ENCODE data around the gene PAPOLG.

PAPOLG gene

DNA sequence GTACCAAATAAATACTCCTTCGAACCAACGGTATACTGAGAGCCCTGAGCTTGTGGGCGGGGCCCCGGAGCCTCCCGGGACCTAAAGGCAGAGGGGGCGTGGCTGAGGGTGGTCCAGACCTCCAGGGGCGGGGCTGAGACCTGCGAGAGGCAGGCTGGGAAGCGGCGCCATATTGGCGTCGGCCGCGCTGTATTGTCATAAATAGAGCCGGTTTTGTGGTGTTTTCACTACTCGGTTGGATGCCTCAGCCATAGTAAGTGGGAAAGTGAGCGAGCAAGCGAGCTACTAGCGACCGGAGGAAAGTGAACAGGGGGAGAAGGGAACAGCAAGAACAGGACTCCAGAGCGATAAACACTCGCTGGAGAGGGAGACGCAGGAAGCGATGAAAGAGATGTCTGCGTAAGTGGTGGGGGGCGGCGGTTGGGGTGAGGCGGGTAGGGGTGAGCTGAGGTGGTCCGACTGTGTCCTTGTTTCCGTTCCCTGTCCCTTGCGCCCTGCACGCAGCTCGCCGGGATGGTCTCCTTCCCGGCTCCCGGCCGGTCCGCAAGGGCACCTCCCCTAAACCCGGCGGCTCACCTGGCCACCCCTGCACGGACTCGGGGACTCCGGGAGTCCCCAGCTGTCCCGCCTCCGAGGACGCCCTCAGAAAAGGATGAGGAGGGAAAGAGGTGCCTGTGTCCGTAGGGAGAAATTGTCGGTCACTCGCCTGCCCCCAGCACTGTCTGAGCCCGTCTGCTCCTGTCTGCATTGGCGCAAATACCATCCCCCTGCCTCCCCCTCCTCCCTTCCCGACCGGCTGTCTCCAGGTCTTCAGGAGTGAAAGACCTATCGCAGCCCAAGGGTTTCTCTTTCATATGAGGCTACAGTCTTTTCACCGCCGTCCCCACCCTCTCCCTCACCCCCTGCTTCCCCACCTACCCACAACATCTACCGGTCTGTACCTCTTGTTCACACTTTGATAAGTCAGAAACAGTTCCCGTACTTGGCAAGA is at the start of gene PAPOLG:
PAPOLG (plus strand) TSS at position 172 of the 991 bp plus-strand sequence; CDS start at position 383, 211 bp downstream.
- DNase-seq (ENCODE audit: low read depth): peak; percentile 97

DNA sequence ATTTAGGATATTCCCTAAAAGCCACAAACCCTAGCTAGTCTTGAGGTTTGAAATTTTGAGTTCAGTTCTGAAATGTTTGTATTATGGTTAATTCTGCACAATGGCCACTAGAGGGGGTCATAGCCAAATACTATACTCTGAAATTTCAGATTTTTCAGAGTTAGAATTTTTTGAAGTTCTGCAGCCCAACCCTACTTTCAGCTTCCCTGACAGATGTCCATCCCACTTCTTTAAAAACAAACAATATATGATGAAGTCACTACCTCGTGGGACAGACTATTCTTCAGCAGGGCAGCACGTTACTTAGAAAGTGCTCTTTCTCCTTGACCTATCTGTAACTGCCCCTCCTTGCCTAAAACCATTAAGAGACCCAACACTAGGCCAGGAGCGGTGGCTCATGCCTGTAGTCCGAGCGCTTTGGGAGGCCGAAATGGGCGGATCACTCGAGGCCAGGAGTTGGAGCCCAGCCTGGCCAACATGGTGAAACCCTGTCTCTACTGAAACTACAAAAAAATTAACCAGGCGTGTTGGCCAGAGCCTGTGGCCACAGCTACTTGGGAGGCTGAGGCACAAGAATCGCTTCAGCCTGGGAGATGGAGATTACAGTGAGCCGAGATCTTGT is 48.2 kb upstream of the PAPOLG start:
- no peak for DNase-seq (ENCODE audit: low read depth)

DNA sequence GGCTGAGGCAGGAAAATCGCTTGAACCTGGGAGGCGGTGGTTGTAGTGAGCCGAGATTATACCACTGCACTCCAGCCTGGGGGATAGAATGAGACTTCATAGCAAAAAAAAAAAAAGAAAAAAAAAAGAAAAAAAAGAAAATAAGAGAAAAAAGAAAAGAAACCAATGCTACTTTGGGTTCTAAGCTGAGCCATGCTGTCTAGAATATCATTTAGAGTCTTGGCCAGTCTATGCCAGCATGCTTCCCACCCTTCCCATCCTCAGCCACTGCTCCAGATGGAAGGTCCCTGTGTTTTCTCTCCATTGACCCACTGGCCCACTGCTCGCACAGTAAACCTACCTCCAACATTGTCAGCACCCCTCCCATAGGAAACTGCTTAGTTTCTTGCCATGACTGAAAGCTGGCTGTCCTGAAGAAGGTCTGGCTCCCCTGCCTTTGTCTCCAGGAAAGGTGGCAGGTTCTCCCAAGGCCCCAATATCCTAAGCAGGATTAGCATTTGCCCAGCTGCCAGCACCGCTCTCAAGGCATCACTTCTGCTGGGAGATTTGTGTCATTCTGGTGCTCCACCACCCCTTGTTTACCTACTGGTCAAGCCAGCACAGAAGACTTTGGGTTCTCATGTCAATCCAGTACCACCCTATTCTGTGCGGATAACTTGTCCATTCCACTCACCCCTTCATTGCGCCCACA is 47.3 kb upstream of the PAPOLG start:
- DNase-seq (ENCODE audit: low read depth): no peak

DNA sequence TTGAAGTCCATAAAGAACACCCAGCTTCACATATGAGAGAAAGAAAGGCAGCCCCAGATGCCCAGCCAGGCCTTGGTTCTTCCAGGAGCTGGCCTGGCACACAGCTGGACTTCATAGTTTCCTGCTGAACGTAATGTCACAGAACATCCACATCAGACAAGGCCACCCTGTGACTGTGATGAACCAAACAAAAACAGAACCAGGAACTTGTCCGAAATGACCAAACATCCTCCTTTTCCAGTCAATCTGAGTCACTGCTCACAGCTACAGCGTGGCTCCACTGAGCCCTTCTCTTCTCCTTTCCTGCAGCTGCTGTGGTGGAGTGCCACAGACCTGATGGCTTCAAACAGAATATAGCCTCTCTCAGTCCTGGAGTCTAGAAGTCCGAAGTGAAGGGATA is 45.4 kb upstream of the PAPOLG start:
- no peak for DNase-seq (ENCODE audit: low read depth)

DNA sequence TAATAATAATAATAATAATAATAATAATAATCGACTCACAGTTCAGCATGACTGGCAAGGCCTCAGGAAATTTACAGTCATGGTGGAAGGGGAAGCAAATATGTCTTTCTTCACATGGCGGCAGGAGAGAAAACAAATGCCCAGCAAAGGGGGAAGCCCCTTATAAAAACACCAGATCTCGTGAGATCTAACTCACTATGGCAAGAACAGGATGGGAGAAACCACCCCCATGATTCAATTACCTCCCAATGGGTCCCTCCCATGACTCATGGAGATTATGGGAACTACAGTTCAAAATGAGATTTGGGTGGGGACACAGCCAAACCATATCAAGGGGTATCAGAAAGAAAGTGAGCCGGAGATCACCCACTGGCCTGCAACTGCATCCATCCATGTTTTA is 40.5 kb upstream of the PAPOLG start:
- no peak for DNase-seq (ENCODE audit: low read depth)

DNA sequence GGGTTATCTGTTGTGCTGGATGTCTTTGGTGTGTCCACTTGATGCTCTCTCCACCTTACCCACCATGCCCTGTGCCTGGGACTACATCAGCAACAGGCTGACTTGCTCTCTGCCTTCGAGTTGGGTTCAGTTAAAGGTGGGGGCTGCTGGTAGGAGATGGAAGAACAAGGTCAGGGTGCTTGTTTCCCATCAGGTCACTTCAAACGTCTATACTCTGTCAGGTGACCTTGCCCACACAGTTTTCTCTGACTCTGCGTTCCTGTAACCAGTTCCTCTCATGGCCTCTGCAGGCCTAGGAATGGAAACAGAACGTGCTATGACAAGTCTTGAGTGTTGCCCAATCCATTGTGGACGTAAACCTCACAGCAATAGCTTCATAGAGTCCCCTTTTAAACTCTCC is 38.4 kb upstream of the PAPOLG start:
- no peak for DNase-seq (ENCODE audit: low read depth)

DNA sequence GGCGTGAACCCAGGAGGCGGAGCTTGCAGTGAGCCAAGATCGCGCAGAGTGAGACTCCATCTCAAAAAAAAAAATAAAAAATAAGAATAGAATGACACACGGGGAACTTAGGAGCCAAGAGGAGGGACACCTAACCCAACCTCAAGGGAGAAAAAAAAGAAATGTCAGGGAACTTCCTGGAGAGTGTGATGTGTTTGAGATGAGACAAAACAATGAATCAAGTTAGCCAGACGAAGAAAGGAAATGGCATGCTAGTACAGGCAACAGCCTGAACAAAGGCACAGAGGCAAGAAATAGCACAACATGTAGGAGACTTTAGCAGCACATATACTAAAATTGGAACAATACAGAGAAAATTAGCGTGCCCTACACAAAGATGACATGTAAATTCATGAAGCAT is 36.7 kb upstream of the PAPOLG start:
- DNase-seq (ENCODE audit: low read depth): no peak

DNA sequence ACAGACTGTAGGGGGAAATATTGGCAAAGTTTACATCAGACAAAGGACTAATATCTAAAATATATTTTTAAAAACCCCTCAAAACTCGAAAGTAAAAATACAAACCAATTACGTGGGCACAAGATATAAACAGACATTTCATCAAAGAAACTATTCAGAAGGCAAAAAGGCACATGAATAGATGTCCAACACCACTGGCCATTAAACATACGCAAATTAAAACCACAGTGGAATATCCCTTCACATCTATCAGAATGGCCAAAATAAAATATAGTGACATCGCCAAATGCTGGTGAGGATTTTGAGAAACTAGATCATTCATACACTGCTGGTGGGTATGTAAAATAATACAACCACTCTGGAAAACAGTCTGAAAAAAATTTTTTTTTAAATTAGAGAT is 30.6 kb upstream of the PAPOLG start:
- DNase-seq (ENCODE audit: low read depth): no peak

DNA sequence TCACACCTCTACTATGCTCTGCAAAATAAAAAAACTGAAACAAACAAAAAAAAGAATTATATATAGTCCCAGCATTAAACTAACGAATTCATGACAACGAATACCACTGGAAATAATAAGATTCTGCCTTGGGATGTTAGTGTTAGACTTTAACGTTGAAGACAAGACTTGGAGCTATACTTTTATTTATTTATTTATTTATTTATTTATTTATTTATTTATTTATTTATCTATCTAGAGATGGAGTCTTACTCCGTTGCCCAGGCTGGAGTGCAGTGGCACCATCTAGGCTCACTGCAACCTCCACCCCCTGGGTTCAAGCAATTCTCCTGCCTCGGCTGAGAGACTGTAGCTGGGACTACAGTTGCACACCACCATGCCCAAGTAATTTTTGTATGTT is 27.2 kb upstream of the PAPOLG start:
- no peak for DNase-seq (ENCODE audit: low read depth)

DNA sequence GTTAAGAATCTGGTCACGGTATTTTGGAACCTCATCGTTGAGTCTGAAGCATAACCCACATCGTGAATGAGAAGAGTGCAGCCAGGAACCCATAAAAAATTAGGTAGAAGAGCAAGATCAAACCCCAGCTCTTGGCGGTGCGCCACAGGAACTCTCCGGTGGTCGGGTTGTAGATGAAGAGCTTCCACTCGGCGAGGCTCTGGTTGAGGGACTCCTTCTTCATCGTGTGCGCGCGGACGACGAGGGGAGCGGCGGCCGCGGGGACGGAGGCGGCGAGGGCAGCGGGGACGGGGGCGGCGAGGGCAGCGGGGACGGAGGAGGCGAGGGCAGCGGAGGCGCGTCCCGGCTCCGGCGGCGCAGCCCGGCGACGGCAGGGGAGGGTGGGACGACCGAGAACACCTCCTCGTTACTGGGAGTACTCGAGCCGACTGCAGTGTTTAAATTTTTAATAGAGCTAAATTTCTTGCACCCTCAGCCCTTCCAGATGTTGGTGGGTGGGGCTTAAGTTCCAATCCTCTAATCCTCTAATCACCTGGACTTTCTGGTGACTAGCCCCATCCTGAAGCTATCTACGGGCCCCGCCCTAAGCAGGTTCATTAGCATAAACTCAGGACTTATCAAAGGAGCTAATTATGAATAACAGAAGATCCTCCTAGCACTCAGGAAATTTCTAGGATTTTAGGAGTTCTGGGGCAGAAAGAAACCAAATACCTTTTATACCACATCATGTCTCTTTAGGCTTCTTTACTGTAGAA is 20.4 kb upstream of the PAPOLG start:
- no peak for DNase-seq (ENCODE audit: low read depth)

DNA sequence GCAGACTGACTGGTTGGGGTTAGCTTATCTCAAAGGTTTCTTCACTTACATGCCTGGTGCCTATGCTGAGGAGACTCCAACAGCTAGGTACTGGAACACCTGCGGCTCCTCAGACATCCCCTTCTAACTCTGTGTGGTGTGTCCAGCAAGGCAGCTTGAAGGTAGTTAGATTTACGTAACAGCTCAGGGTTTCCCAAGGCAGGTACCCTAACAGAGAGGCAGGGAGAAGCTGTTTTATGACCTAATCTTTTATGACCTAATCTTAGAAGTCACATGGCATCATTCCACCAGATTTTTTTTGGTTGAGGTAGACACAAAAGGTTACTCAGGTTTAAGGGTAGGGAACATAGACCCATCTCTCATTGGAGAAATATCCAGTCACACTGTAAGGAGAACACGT is 17.4 kb upstream of the PAPOLG start:
- no peak for DNase-seq (ENCODE audit: low read depth)

DNA sequence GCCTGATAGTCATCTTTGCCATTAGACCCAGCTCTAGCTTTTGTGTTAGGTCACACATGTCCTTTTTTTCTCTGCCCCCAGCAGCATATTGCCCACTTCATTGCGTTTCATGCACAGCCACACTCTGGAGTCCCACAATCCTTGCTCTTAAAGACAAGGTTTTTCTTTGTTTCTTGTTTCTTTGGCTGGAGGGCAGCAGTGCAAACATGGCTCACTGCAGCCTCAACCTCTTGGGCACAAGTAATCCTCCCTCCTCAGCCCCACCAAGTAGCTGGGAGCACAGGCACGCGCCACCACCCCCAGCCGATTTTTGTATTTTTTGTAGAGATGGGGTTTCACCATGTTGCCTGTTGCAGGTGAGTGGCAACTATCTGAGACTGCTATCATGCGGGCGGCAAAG is 16.9 kb upstream of the PAPOLG start:
- no peak for DNase-seq (ENCODE audit: low read depth)

DNA sequence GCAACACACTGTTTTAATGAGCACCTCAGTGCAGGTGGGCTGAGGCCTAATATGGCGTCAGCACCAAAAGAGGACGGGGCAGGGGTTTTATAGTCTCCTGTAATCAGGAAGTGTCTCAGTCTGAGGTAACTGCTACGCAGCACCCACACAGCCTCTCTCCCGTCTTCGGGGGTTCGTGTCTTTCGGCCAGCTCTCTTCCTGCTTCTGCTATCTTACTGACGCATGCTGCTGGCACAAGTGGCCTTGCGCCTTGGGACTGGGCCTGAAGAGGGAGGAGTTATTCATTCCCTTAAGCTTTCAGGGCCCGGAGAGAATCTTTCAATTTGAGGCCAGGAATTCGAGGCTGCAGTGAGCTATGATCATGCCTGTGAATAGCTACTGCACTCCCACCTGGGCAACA is 14.5 kb upstream of the PAPOLG start:
- DNase-seq (ENCODE audit: low read depth): no peak

DNA sequence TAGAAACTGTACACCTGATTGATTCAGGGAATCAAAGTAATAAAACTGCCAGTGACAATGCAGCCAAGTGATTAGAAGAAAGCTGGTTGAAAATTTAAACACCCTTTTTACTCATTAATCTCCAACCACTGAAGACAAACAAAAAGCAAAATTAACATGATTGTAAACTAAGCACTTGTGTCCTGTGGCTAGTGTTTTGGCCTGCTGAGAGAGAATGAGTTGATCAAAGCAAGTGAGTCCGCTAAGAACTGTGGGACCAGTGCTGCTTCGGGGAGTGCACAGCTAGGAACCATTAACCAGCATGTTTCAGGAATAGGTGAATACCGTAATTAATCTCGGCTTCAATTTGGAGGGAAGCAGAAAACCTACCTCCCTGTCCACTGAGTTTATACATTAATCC is 13.6 kb upstream of the PAPOLG start:
- DNase-seq (ENCODE audit: low read depth): no peak

DNA sequence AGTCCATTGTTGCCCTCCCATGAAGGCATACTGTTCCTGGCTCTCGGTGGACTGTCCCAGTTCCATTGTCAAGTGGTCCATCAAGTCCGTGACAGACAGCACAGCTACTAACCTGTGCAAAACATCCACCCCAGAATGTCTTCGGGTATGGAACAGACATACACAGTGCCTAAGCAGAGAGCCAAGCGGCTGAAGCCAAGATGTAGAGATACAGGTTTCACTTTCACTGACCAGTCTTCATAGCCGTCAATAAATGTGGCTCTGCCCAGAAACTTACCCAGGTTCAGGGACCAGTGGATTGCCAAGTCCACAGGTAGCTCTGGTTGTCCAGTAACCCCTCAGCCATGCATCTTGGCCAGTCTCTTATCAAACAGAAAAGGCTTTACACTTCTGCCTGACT is 10.7 kb upstream of the PAPOLG start:
- no peak for DNase-seq (ENCODE audit: low read depth)

DNA sequence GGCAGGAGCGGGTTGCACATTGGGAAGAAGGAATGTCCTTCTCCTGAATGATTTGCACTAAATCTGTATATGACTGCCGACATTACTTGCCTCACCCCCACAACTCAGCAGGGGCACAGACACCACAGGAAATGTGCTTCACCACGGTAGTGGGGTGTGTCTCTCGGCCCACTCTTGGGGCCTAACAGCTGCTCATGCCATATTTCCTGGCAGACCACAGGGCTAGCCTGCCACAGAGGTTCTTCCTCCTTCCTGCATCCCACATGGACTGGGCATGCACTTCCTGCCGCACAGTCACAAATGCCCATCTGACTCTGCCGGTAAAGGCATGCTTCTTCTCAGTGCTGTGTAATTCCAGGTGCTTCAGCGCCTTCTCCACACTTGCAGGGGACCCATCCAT is 10.3 kb upstream of the PAPOLG start:
- no peak for DNase-seq (ENCODE audit: low read depth)

DNA sequence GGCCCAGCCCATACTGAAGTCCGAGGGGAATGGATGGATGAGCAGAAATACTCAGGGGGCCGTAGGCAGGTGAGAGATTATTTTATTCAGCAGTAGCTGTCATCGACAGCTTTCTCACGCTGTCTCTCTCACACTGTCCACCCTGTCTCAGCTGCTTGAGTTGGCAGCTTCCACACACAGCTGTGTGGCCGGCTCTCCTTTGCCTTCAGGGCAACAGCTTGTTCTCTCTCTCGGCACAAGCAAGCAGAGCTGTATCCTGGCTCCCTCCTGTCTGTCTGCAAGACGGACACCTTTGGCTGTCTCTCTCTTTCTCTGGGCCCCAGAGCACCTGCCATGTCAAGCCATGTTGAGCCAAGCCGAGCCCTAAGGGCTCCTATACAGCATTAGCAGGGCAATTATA is 9.8 kb upstream of the PAPOLG start:
- no peak for DNase-seq (ENCODE audit: low read depth)

DNA sequence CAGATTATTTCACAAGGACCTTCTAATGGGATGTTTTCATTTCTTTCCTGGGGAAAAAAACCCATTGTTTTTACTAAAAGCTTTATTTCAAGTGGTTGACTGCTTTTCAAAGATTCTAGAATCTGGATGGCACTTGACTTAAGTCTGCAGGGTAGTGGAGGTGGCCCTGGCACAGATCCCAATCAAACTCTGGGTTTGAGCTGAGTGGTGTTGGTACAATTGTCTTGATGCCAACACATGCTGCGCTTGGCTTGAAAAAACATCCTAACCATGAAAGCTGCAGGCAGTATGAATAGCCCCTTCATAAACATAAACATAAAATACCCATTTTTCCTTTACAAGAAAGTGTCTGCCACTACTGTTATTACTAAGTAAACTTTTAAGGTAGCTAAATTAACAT is 3.6 kb downstream of the PAPOLG start:
- DNase-seq (ENCODE audit: low read depth): no peak

DNA sequence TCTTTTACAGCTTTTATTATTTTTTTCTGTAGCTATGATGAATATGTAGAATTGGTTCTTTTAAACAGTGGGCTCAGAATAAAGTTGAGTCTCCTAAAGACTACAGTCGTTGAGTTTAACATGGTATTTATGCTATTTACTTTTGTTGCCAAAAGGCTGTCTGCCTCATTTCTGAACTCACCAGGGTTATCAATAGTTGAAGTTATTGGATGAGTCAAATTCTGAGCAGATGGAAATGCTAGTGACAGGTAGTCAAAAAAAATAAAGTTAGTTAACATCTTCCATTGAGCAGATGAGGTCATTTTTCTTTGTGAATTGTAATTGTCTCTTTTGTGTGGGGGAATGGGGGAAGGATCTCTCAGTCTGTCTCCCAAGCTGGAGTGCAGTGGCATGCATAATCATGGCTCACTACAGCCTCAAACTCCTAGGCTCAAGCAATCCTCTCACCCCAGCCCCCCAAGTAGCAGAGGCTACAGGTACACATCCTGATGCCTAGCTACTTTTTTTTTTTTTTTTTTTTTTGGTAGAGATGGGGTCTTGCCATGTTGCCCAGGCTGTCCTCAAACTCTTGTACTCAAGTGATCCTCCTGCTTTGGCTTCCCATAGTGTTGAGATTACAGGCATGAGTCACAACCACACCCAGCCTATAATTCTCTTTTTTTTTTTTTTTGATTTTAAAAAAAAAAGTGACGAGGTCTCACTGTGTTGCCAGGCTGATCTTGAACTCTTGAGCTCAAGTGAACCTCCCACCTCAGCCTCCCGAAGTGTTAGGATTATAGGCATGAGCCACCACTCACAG is 8.9 kb downstream of the PAPOLG start:
- no peak for DNase-seq (ENCODE audit: low read depth)

DNA sequence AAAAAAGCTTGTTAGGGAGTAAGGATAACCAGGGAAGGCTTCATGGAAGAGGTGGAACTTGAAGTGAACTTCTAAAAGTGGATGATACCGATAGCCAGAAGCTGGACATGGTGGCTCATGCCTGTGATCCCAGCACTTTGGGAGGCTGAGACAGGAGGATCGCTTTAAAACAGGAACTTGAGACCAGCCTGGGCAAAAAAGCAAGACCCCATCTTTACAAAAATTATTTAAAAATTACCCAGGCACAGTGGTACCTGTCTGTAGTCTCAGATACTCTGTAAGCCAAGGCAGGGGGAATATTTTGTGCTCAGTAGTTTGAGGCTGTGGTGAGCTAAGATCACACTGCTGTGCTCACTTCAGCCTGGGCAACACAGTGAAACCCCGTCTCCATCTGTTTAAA is 10.2 kb downstream of the PAPOLG start:
- DNase-seq (ENCODE audit: low read depth): no peak

DNA sequence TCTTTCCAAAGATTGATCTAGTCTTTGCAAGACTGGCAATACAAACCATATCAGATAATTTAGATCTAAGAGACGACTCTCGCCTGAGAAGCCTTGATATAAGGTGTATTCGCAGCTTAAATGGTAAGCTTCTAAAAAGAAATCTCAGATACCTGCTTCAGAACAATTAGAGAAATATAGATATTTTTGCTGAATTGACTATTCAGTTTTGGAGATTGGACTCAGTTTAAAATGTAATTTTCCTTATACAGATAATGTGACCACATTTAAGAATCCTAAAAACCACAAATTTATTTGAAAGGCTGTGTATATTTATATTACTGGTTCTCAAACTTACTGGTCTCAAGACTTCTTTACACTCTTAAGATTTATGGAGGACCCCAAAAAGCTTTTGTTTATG is 15.4 kb downstream of the PAPOLG start:
- no peak for DNase-seq (ENCODE audit: low read depth)
